HuH-7.5 (cell line): Measurements from ENCODE around the gene CERS1.

Experiments
- DNase-seq: peaks from one replicate; pipeline ENCODE4 v3.0.0; 2011; ENCODE audit warnings: low spot score

Gene CERS1, protein sequence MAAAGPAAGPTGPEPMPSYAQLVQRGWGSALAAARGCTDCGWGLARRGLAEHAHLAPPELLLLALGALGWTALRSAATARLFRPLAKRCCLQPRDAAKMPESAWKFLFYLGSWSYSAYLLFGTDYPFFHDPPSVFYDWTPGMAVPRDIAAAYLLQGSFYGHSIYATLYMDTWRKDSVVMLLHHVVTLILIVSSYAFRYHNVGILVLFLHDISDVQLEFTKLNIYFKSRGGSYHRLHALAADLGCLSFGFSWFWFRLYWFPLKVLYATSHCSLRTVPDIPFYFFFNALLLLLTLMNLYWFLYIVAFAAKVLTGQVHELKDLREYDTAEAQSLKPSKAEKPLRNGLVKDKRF

DNA sequence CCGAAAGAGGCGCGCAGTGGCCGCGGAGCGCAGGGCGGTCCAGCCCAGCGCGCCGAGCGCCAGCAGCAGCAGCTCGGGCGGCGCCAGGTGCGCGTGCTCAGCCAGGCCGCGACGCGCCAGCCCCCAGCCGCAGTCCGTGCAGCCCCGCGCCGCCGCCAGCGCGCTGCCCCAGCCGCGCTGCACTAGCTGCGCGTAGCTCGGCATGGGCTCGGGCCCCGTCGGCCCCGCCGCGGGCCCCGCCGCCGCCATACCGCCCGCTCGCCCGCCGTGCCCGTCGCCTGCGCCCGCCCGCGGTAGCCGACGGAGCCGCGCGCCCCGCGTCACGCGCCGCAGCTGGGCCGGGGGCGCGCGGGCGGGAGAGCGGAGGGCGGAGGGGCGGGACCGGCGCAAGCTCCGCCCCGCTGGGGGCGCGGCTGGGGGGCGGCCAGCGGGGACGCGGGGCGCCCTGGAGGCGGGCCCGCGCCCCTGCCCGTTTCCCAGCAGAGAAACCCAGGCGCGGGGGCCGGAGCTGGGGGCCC is at the start of gene CERS1:
CERS1 (minus strand) TSS at position 335 of the 518 bp plus-strand sequence; CDS start at position 249, 86 bp downstream.
- DNase-seq, result peak; percentile 96

DNA sequence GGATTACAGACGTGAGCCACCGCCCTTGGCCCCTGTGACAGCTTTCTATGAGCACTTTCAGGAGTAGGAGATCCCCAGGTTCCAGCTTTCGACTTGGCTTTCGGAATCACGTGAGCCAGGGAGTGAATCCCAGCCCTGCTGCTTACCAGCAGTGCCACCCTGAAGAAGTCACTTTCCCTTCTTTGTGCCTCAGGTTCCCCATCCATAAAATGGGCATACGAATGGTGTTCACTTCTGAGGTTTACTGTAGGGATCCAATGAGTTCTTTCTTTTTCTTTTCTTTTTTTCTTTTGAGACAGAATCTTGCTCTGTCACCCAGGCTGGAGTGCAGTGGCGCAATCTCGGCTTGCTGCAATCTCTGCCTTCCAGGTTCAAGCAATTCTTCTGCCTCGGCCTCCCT is 49.3 kb upstream of the CERS1 start:
- no peak for DNase-seq

DNA sequence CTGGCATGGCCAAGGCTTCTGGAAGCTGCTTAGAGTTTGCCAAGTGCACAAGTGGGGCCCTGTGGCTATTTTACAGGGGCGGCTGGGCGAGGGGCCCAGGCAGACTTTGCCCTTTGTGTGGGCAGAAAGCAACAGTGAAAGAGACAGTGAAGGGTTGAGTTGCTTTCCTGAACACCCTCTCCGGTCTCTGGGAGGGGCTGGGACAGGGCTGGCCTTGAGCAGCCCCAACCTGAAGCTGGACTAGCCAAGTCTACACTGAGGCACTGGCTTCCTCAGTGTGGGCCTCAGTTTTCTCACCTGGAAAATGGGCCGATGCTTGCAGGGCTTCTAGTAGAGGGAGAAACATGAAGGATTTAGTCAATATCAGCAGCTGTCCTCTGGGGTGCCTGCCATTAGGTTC is 47.5 kb upstream of the CERS1 start:
- no peak for DNase-seq

DNA sequence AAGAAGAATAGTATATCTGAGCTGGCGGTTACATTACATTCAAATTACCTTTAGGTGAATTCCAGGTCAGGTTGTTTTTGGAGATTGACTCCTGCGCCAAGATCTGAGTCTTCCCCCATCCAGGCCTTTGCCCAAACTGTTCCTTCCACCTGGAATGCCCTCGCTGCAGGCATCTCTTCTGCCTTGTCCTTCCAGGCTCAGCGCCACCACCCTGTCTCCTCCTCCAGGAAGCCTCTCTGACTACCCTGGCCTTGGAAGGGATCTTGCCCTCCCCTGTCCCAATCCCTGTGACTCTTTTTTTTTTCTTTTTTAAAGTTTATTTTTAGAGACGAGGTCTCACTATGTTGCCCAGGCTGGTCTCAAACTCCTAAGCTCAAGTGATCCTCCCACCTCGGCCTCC is 46.7 kb upstream of the CERS1 start:
- no peak for DNase-seq

DNA sequence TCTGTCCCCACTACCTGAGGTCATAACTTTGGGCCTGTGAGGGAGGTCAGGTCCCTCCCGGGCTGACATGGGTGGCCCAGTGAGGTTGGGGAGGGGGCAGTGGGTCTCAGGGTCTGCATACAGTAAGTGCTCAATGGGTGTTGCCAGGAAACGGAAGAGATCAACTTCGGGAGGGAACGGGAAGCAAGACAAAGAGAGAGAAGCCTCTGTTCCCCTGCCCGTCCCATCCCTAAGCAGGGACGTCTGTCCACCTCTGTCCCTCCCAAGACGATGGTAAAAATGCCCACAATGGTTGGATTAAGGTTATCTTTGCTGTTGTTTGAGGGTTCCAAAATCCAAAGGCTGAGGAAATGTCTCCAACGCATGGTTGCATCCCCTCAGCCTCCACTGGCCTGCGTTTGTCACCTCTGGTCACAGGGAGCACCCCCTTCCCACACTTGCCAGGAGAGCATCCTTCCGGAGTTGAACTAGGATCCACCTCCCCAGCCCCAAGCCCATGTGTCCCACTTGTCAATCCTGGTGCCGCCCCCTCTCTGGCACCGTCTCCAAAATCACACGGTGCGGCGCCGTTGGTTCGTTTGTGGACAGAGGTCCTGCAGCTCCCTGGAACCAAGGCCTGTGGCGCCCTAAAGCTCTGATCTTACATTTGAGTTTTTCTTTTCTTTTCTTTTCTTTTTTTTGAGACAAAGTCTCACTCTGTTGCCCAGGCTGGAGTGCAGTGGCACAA is 45.8 kb upstream of the CERS1 start:
- no peak for DNase-seq

DNA sequence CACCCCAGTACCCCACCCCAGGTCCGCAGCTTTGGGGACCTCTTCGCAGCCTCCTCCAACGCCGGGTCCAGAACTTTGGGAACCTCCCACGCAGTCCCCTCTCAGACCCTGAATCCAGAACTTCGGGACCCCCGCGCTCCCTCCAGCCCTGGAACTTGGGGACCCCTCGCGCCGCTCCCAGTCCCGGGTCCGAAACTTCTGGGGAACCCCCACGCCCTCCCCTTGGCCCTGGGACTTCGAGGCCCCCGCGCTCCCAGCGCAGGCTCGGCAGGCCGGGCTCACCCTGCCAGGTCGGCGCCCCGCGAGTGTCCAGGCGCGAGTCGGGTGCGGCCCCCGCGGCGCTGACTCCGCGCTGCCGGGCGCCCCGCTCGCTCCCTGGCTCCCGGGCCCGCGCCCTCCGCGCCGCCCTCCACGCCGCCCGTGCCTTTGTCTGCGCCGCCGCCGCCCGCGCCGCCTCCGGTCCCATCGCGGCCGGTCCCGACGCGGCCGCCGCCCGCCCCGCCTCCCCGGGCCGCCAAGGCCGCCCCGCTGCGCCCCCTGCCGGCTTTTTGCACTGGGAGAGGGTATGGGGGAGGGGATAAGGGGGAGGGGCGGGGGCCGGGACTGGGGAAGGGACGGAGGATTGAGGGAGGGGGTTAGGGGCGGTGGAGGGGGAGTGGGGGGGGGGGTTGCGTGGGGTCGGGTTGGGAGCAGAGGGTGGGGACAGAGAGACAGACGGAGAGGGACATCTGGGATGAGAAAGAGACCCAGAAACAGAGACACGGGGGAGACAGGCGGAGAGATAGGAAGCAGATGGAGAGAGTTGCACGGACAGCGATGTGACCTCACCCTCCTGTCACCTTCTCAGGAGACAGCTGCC is 45.0 kb upstream of the CERS1 start, which contains the start of gene HOMER3:
HOMER3 (minus strand) TSS at position 449 of the 859 bp plus-strand sequence. CDS start 2,235 bp downstream, outside the sequence.
- peak; percentile 99 for DNase-seq

DNA sequence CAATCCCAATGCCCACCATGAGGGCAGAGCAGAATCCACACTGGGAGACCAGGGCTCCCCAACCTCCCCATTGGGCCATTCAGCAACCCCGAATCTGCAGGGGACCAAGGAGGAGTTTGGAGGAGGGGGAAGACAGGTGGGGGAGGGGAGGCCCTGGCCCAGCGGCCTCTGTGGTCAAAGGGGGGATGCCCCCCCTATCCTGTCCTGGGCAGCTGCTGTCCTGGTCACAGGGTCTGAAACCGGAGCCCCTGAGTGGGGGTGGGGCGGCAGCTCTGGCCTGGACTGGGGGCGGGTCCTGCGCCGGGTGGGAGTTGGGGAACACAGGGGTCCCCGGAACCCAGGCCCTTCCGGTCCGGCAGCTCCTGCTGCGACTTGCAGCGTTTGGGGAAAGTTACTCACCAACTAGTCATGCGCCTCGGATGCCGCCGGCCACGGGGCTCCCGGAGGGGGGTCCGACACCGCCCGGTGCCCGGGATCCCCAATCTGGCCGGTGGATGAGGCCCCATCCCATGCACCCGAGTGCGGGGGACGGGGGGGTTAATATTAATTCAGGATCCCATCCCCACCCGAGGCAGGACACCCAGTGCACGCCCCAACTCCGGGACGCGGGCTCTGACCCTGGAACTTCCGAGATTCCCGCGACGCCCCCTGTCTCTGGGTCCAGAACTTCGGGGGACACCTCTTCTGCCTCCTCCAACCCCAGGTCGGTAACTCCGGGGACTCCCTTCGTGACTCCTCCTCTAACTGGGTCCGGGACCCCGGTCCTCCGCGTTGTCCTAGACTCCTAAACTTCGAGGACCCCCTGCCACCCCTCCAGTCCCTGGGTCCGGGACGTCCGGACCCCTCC is 44.2 kb upstream of the CERS1 start:
- DNase-seq, result peak; percentile 82

DNA sequence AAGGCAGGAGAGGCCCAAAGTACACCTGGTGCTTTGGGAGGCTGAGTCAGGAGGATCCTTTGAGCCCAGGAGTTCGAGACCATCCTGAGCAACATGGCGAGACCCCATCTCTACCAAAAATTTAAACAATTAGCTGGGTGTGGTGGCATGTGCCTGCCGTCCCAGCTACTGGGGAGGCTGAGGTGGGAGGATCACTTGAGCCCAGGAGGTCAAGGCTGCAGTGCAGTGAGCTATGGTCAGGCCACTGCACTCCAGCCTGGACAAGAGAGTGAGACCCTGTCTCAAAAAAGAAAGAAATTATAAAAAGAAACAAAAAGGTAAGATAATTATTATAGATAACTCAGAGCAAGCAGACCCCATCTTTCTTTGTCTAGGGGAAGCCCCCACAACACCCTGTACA is 43.2 kb upstream of the CERS1 start:
- DNase-seq, result no peak

DNA sequence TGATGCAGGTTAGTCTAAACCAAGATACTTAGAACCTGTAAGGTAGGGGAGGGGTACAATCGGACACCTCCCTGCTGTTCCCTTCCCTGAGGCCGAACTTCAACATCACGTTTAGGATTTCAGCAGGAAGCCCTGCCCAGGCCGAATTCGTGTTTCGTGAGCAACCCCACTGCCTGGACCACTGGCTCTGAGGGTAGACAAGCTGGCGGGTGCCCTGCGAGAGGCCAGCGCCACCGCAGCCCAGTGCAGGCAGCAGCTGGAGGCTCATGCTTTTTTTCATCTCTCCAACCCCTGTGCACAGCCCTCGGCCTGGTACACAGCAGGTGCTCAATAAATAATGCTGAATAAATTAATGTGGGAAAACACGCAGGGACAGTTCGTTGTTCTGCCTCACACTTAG is 37.3 kb upstream of the CERS1 start:
- DNase-seq, result no peak

DNA sequence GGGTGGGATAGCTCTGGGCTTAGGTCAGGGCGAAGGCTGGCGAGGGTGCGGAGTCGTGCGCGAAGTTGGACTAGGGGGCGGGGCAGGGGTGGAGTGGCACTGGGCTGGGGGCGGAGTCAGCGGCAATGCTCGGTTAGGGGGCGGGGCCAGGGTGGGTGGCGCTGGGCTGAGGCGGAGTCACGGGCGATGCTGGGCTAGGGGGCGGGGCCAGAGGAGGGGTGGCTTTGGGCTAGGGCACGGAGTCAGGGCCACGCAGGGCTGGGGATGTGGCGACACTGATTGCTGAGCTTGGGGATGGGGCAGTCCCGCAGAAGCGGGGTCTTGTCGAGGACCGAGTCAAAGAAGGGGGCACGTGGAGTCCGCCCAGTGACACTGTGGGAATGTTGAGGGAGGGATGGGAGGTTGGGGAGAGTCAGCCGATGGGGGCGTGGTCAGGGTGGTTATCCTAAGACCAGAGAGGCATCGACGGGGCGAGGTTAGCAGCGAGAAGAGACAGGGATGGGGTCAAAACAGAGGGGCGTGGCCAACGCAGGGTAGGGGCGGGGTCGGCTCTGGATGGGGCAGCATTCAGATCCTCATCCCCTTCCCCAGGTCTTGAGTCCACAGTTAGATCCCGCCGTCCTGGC is 36.4 kb upstream of the CERS1 start:
- DNase-seq, result no peak

DNA sequence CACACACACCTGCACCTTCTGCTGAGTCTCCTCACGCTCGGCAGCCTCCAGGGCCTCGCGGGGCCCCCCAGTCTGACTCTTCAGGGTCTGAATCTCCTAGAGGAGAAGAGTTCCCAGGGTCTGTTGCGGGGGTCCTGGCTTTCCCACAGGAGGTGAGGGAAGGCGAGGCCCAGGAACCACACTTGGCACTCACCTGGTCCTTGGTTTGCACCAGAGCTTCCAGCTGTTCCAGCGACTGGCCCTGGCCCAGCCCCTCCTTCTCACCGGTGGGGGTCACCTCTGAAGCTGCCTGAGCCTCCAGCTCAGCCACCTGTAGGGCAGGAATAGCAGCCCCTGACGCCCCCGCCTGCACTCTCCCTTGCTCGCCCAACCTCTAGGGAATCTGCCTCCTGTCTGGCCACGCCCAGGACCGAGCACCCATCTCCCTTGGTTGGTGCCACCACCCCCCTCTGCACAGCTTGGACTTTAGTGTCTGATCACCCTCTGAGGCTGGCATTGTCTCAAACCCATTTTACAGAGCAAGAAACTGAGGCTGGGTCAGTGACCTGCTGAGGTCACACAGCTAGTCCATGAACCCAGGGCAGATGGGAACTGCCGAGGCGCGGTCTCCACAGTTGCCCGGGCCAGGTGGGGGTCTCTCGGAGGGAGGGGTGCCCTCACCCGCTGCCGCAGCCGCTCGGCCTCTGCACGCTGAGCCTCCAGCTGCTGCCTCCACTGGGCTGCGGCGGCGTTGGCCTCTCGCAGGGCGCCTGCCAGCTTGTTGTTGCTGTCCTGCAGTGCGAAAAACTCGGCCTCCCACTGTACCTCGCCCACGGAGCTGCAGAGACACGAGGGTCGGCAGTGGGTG is 35.6 kb upstream of the CERS1 start:
- no peak for DNase-seq

DNA sequence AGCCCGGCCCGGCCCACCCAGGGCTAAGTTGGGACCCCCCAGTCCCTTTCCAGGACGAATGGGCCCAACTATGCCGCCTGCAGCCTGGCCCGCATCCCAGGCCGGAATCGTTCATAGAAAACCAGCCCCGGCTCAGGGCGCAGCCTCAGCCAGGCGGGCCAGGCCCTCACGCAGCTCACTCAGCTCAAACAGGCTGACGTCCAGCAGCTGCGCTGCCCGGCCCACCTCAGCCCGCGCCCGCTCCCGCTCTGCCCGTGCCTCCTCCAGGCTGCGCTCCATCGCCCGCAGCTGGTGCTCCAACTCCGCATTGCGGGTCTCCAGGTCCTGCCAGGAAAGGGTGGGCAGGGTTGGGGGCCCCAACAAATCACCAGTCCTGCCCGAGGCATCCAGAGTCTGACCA is 33.4 kb upstream of the CERS1 start:
- DNase-seq, result no peak

DNA sequence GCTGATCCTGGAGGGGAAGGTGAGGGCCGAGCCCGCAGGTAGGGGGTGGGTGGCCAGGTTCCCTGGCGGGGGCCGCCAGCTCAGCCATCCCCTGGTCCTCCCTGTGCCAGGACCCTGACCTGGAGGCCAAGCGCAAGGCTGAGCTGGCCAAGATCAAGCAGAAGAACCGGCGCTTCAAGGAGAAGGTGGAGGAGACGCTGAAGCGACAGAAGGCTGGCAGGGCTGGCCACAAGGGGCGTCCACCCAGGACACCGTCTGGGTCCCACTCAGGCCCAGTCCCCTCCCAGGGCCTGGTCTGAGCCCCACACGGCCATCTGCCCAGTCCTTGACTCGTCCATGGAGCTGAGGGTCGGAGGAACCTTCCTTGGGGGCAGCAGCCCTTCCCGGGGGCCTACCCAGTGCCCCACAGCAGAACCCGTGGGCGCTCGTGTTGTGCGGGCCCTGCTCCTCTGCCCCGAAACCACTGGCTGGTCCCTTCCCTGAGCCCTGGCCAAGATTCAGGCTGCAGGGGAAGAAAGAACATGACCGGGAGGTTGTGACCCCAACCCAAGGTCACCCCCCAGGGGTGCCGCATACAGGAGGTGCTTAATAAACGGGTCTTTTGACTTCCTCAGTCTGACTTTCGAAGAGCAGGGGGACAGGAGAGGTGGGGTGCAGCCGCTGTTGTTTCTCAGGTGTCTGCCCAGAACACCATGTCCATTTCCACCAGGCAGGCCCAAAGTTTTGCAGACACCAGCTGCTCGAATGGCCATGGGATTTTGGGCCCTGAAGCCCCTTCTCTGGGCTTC is 32.3 kb upstream of the CERS1 start:
- DNase-seq, result no peak

DNA sequence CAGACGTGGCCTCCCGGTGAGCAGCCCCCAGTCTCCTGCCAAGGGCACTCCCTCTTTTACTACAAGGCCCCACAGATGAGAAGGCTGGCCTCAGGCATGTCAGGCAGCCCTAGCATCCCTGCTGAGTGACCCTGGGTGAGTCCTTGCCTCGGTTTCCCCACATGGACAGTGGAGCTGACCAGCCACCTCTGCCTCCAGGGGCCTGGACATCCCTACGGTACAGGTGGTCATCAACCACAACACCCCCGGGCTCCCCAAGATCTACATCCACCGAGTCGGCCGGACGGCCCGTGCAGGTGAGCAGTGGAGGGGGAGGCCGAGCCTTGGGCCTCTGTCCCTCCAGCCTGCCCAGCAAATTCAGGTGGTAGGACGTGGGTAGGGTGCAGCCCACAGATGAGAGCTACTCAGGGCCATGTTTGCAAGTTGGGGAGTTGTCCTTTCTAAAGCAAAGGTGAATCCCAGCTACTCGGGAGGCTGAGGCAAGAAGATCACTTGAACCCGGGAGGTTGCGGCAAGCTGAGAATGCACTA is 28.8 kb upstream of the CERS1 start:
- no peak for DNase-seq

DNA sequence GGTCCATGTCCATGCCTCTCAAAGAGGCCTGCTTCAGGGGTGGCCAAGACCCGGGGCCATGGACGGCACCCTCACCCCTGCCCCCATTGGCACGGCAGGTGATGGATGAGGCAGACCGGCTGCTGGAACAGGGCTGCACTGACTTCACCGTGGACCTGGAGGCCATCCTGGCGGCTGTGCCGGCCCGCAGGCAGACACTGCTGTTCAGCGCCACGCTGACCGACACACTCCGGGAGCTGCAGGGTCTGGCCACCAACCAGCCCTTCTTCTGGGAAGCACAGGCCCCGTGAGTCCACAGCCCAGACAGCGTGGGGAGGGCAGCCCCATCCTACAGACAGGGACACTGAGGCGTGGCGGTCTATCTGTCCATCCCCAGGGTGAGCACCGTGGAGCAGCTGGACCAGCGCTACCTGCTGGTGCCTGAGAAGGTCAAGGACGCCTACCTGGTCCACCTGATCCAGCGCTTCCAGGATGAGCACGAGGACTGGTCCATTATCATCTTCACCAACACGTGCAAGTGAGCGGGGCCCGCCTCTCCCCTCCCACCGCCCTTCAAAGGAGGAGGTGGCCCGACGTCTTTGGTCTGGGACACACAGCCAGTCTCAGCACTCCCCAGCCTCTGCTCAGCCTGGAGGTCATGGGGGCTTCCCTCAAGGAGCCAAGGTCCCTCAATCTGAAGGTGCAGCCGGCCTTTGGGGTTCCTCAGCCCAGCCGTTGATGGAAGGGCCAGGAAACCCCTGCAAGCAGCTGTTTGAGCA is 26.4 kb upstream of the CERS1 start:
- no peak for DNase-seq

DNA sequence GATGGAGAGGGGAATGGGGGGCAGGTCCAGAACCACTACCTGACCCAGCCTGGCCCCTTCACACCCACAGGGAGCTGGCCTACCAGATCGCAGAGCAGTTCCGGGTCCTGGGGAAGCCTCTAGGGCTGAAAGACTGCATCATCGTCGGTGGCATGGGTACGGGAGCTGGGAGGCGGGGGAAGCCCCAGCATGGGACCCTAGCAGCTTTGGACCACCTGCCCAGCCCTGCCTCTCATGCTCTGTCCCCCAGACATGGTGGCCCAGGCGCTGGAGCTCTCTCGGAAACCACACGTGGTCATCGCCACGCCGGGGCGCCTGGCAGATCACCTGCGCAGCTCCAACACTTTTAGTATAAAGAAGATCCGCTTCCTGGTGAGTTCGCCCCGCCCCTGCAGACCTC is 25.6 kb upstream of the CERS1 start:
- DNase-seq, result no peak

DNA sequence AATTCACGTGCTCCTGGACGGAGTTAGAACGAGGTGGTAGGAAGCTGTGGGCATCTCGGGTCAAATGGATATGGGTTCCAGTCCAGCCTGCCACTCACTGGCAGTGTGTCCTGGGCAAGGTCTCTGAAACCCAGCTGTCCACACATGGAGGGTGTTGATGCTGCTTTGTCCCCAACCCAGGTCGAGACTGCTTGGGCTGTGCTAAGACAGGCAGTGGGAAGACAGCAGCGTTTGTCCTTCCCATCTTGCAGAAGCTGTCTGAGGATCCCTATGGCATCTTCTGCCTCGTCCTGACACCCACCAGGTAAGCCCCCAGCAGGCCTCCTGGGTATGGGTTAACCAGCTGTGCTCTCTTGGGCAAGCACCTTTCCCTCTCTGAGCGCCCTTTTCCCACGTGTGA is 24.4 kb upstream of the CERS1 start:
- DNase-seq, result no peak

DNA sequence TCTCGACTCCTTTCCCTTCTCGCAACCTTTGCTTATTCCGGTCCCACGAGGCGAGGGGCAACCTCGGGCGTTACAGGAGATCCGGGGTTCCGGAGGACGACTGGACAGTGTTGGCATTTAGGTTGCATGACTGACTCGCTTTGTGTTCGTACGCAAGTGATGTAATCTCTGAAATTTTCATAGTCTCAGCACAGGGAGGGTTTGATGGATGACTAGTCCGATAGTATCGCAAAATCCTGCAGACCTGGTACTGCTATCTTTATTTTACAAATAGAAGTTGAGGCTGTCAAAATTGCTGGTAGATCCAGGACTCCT is 23.9 kb upstream of the CERS1 start:
- no peak for DNase-seq
